GM23338 (cell line): ENCODE measurements around the gene SRSF2. TPM values are rescaled to one million over a fixed set of nuclear protein-coding genes. Genes with fewer than 3 reads are reported as not detected.

Experiments
- ATAC-seq: fragments of 200-7000 bp; cut with Tn5 transposase; 3 replicates; pipeline ENCODE4 v1.9.1; 2020
- DNase-seq: peaks from one replicate; pipeline ENCODE4 v3.0.0-alpha.2; 2015; ENCODE audit warnings: low spot score
- H2AFZ ChIP-seq: fragments of 200-600 bp; sonication (generic); 2 replicates; pipeline ENCODE4 v1.8.0; 2016; ENCODE audit warnings: antibody characterized with exemption, mild to moderate bottlenecking, moderate library complexity
- H3F3A ChIP-seq: fragments of 200-600 bp; sonication (generic); replicated peaks from 2 replicates; pipeline ENCODE4 v1.8.0; 2017; ENCODE audit warnings: antibody characterized with exemption, mixed run types, low read depth
- H3K27ac ChIP-seq: fragments of 200-600 bp; sonication (generic); 2 replicates; pipeline ENCODE4 v1.6.1; 2016; ENCODE audit warnings: low read depth
- H3K27me3 ChIP-seq: fragments of 200-600 bp; sonication (generic); 2 replicates; pipeline ENCODE4 v1.8.0; 2016; ENCODE audit warnings: mild to moderate bottlenecking, mixed run types, moderate library complexity; ENCODE audit not compliant: insufficient read depth
- H3K36me3 ChIP-seq: fragments of 200-600 bp; sonication (generic); 2 replicates; pipeline ENCODE4 v1.8.0; 2016; ENCODE audit warnings: mild to moderate bottlenecking; ENCODE audit not compliant: insufficient read depth
- H3K4me1 ChIP-seq: fragments of 200-600 bp; sonication (generic); 2 replicates; pipeline ENCODE4 v1.8.0; 2016; ENCODE audit warnings: mild to moderate bottlenecking, moderate library complexity; ENCODE audit not compliant: insufficient read depth
- H3K4me2 ChIP-seq: fragments of 200-600 bp; sonication (generic); 2 replicates; pipeline ENCODE4 v1.7.1; 2017; ENCODE audit warnings: mixed run types
- H3K4me3 ChIP-seq: fragments of 200-600 bp; sonication (generic); 2 replicates; pipeline ENCODE4 v1.6.1; 2016; ENCODE audit warnings: mixed run types
- H3K79me2 ChIP-seq: fragments of 200-600 bp; sonication (generic); replicated peaks from 2 replicates; pipeline ENCODE4 v1.8.0; 2017; ENCODE audit warnings: mild to moderate bottlenecking; ENCODE audit not compliant: insufficient read depth
- H3K9me2 ChIP-seq: fragments of 200-600 bp; sonication (generic); 2 replicates; pipeline ENCODE4 v1.8.0; 2017; ENCODE audit not compliant: insufficient read depth
- H4K20me1 ChIP-seq: fragments of 200-600 bp; sonication (generic); replicated peaks from 2 replicates; pipeline ENCODE4 v1.8.0; 2017; ENCODE audit warnings: mild to moderate bottlenecking; ENCODE audit not compliant: insufficient read depth
- H3K27ac Mint-ChIP-seq: 2 replicates; pipeline ENCODE4 v1.8.0; 2020; ENCODE audit warnings: inconsistent platforms, mild to moderate bottlenecking, moderate library complexity, mixed read lengths
- H3K27me3 Mint-ChIP-seq: 3 replicates; pipeline ENCODE4 v1.8.0; 2022; ENCODE audit warnings: low read depth, mild to moderate bottlenecking, moderate library complexity, mixed read lengths, inconsistent platforms; ENCODE audit not compliant: insufficient read depth, poor library complexity
- H3K36me3 Mint-ChIP-seq: 3 replicates; pipeline ENCODE4 v1.8.0; 2021; ENCODE audit warnings: low read depth, mild to moderate bottlenecking, inconsistent platforms, moderate library complexity, mixed read lengths
- H3K4me1 Mint-ChIP-seq: 3 replicates; pipeline ENCODE4 v1.8.0; 2020; ENCODE audit warnings: mild to moderate bottlenecking, inconsistent platforms, mixed read lengths
- H3K4me3 Mint-ChIP-seq: 3 replicates; pipeline ENCODE4 v1.8.0; 2021; ENCODE audit warnings: moderate library complexity, mild to moderate bottlenecking, inconsistent platforms, mixed read lengths
- H3K9me3 Mint-ChIP-seq: 3 replicates; pipeline ENCODE4 v1.8.0; 2020; ENCODE audit warnings: moderate library complexity, mild to moderate bottlenecking, inconsistent platforms, mixed read lengths
- CREB1 ChIP-seq: fragments of 250-450 bp; sonication (Bioruptor Pico); IDR thresholded peaks from 2 replicates; pipeline ENCODE4 v1.5.0; 2020; ENCODE audit warnings: low read depth, mild to moderate bottlenecking, moderate library complexity
- EZH2 ChIP-seq: fragments of 200-600 bp; sonication (generic); IDR thresholded peaks from one replicate; pipeline ENCODE4 v1.8.0; 2017; ENCODE audit warnings: antibody characterized with exemption, mild to moderate bottlenecking, low read depth; ENCODE audit not compliant: unreplicated experiment
- EZH2phosphoT487 ChIP-seq: fragments of 200-600 bp; sonication (generic); IDR thresholded peaks from one replicate; pipeline ENCODE4 v1.8.1; 2018; ENCODE audit warnings: antibody characterized with exemption; ENCODE audit not compliant: unreplicated experiment
- JUNB ChIP-seq: IDR thresholded peaks from one replicate; pipeline ENCODE4 v1.6.1; 2016; ENCODE audit warnings: antibody characterized with exemption; ENCODE audit not compliant: unreplicated experiment
- NANOG ChIP-seq: IDR thresholded peaks from 2 replicates; pipeline ENCODE4 v1.6.1; 2016; ENCODE audit warnings: antibody characterized with exemption, borderline replicate concordance
- POLR2AphosphoS5 ChIP-seq: IDR thresholded peaks from 2 replicates; pipeline ENCODE4 v1.6.1; 2016; ENCODE audit warnings: antibody characterized with exemption, low read depth
- STAT1 ChIP-seq: IDR thresholded peaks from one replicate; pipeline ENCODE4 v1.6.1; 2016; ENCODE audit warnings: antibody characterized with exemption; ENCODE audit not compliant: unreplicated experiment
- ZNF114 ChIP-seq: fragments of 250-450 bp; sonication (Bioruptor Pico); IDR thresholded peaks from 2 replicates; pipeline ENCODE4 v1.5.0; 2020; ENCODE audit warnings: mild to moderate bottlenecking, moderate library complexity
- polyA plus RNA-seq: library from polyadenylated mRNA; unstranded; fragments of >200 nt; fragmentation: Nextera tagmentation; extraction: Ambion mirVana; gene quantifications from 2 replicates; pipeline ENCODE4 v1.2.1, GENCODE V29; 2016
- total RNA-seq: library from RNA; depleted of rRNA; stranded (reverse); fragments of >200 nt; shearing (Covaris generic); gene quantifications from 2 replicates; pipeline ENCODE4 v1.2.3, GENCODE V29; 2014
- TF ChIP-seq, protein P1 (sequence below): fragments of 250-450 bp; sonication (Bioruptor Pico); IDR thresholded peaks from 2 replicates; pipeline ENCODE4 v1.5.0; 2020; ENCODE audit warnings: mild to moderate bottlenecking, moderate library complexity
- TF ChIP-seq, protein P2 (sequence below), 2 experiments: fragments of 200-600 bp in 1 of 2; sonication (generic) in 1 of 2; conservative IDR thresholded peaks; 2 replicates each; pipeline versions ENCODE4 v1.5.1 to v1.6.1; 2016 to 2017; ENCODE audit warnings: antibody characterized with exemption in 2 of 2, low read depth in 2 of 2, mild to moderate bottlenecking in 2 of 2, moderate library complexity in 1 of 2
- TF ChIP-seq, protein P3 (sequence below): IDR thresholded peaks from one replicate; pipeline ENCODE4 v1.6.1; 2018; ENCODE audit warnings: antibody characterized with exemption; ENCODE audit not compliant: unreplicated experiment
- TF ChIP-seq, protein P4 (sequence below): IDR thresholded peaks from 2 replicates; pipeline ENCODE4 v1.6.1; 2016; ENCODE audit warnings: antibody characterized with exemption

The SRSF2 gene
- total and polyA plus RNA-seq, 2 experiments from 2014 or later = 317 to 547 TPM

DNA sequence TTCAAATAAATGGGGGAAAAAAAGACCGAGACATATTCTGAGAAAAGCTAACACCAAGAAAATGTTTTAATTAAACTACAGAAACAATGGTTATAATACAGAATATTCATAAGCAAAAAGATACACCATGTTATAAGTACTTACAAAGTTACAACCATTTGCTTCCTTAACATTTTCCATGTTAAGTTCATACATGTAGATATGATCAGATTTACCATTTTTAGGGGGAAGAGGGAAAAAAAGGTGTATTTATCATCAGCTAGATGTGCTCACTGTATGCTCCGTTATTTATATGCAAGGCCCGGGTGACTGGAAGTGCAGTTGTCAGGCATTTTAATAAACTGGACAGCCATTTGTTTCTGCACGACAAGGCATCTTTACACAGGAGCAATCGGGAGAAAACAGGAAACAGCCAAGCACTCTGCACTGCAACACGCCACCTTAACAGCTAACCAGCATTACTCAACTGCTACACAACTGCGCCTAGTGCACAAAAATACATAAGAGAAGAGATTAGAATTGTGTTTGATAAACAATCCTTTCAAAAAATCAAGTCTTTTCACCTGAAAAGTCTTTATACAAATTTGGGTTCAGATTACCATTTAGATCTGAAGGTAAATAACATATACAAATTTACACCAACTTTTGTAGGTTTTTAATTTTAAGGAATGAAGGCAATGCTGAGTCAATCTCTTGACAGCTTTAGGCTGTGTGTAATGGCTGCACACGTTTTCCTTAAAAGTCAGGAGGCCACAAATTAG is 2.9 kb downstream of the SRSF2 start (continued):
- TF ChIP-seq, protein P1, sequence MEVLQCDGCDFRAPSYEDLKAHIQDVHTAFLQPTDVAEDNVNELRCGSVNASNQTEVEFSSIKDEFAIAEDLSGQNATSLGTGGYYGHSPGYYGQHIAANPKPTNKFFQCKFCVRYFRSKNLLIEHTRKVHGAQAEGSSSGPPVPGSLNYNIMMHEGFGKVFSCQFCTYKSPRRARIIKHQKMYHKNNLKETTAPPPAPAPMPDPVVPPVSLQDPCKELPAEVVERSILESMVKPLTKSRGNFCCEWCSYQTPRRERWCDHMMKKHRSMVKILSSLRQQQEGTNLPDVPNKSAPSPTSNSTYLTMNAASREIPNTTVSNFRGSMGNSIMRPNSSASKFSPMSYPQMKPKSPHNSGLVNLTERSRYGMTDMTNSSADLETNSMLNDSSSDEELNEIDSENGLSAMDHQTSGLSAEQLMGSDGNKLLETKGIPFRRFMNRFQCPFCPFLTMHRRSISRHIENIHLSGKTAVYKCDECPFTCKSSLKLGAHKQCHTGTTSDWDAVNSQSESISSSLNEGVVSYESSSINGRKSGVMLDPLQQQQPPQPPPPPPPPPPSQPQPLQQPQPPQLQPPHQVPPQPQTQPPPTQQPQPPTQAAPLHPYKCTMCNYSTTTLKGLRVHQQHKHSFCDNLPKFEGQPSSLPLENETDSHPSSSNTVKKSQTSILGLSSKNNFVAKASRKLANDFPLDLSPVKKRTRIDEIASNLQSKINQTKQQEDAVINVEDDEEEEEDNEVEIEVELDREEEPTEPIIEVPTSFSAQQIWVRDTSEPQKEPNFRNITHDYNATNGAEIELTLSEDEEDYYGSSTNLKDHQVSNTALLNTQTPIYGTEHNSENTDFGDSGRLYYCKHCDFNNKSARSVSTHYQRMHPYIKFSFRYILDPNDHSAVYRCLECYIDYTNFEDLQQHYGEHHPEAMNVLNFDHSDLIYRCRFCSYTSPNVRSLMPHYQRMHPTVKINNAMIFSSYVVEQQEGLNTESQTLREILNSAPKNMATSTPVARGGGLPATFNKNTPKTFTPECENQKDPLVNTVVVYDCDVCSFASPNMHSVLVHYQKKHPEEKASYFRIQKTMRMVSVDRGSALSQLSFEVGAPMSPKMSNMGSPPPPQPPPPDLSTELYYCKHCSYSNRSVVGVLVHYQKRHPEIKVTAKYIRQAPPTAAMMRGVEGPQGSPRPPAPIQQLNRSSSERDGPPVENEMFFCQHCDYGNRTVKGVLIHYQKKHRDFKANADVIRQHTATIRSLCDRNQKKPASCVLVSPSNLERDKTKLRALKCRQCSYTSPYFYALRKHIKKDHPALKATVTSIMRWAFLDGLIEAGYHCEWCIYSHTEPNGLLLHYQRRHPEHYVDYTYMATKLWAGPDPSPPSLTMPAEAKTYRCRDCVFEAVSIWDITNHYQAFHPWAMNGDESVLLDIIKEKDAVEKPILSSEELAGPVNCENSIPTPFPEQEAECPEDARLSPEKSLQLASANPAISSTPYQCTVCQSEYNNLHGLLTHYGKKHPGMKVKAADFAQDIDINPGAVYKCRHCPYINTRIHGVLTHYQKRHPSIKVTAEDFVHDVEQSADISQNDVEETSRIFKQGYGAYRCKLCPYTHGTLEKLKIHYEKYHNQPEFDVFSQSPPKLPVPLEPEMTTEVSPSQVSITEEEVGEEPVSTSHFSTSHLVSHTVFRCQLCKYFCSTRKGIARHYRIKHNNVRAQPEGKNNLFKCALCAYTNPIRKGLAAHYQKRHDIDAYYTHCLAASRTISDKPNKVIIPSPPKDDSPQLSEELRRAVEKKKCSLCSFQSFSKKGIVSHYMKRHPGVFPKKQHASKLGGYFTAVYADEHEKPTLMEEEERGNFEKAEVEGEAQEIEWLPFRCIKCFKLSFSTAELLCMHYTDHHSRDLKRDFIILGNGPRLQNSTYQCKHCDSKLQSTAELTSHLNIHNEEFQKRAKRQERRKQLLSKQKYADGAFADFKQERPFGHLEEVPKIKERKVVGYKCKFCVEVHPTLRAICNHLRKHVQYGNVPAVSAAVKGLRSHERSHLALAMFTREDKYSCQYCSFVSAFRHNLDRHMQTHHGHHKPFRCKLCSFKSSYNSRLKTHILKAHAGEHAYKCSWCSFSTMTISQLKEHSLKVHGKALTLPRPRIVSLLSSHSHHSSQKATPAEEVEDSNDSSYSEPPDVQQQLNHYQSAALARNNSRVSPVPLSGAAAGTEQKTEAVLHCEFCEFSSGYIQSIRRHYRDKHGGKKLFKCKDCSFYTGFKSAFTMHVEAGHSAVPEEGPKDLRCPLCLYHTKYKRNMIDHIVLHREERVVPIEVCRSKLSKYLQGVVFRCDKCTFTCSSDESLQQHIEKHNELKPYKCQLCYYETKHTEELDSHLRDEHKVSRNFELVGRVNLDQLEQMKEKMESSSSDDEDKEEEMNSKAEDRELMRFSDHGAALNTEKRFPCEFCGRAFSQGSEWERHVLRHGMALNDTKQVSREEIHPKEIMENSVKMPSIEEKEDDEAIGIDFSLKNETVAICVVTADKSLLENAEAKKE (CRISPR knock-in tag) = no peak
- TF ChIP-seq JUNB = no peak
- no peak for TF ChIP-seq CREB1 (CRISPR knock-in tag)

DNA sequence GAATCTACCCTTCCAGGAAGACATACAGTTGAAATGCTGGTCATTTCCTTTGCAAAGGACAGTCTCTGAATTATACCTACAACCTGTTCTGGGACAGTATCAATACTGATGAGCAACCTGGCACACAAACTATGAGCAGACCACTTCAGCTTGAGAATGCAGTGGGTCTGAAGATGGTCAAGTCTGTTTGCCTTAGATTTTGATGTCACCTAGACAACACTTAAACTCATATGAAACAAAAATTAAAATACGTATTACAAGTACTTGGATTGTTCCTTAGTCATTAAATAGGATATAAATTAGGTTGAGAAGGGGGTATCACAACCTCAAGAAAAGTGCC is 3.5 kb downstream of the SRSF2 start:
- Histone ChIP-seq H3K27me3 (no peaks in the 10 kb centered on the region), H3K4me1 (peaks cover 8% of the 10 kb centered on the region; the same call in 1 of the 2 replicates), H3K4me3 (peak overlapping the region; percentile 97), H2AFZ (no peak overlapping the region), H3K27ac (0 out of 2 replicates have a peak overlapping the region, but pooled peaks have one; percentile 1), H4K20me1 (peaks cover 38% of the 10 kb centered on the region), H3F3A (peaks cover 48% of the 10 kb centered on the region), H3K79me2 (peaks cover 63% of the 10 kb centered on the region), H3K4me2 (peak overlapping the region; percentile 99), H3K36me3 (peaks cover 37% of the 10 kb centered on the region), H3K9me2 (no peaks in the 10 kb centered on the region)
- Mint-ChIP-seq H3K9me3 (peaks cover 9% of the 10 kb centered on the region; the same call in 2 of the 3 replicates), H3K4me3 (peak overlapping the region; percentile 99), H3K27me3 (peaks cover 25% of the 10 kb centered on the region), H3K27ac (peak overlapping the region; percentile 83; the same call in 1 of the 2 replicates), H3K36me3 (peaks cover 73% of the 10 kb centered on the region), H3K4me1 (peaks cover 23% of the 10 kb centered on the region)
- ATAC-seq (no peak), DNase-seq (no peak)
- TF ChIP-seq CREB1 (CRISPR knock-in tag) (no peak), EZH2 (no peak), NANOG (no peak), EZH2phosphoT487 (no peak), POLR2AphosphoS5 (no peak), STAT1 (no peak), JUNB (no peak), ZNF114 (CRISPR knock-in tag) (no peak)
- TF ChIP-seq, protein P2, sequence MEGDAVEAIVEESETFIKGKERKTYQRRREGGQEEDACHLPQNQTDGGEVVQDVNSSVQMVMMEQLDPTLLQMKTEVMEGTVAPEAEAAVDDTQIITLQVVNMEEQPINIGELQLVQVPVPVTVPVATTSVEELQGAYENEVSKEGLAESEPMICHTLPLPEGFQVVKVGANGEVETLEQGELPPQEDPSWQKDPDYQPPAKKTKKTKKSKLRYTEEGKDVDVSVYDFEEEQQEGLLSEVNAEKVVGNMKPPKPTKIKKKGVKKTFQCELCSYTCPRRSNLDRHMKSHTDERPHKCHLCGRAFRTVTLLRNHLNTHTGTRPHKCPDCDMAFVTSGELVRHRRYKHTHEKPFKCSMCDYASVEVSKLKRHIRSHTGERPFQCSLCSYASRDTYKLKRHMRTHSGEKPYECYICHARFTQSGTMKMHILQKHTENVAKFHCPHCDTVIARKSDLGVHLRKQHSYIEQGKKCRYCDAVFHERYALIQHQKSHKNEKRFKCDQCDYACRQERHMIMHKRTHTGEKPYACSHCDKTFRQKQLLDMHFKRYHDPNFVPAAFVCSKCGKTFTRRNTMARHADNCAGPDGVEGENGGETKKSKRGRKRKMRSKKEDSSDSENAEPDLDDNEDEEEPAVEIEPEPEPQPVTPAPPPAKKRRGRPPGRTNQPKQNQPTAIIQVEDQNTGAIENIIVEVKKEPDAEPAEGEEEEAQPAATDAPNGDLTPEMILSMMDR (conservative IDR thresholded peaks at IDR 0.05; ENCODE audit: low read depth in 2 of 2) = no peak
- TF ChIP-seq, protein P3, sequence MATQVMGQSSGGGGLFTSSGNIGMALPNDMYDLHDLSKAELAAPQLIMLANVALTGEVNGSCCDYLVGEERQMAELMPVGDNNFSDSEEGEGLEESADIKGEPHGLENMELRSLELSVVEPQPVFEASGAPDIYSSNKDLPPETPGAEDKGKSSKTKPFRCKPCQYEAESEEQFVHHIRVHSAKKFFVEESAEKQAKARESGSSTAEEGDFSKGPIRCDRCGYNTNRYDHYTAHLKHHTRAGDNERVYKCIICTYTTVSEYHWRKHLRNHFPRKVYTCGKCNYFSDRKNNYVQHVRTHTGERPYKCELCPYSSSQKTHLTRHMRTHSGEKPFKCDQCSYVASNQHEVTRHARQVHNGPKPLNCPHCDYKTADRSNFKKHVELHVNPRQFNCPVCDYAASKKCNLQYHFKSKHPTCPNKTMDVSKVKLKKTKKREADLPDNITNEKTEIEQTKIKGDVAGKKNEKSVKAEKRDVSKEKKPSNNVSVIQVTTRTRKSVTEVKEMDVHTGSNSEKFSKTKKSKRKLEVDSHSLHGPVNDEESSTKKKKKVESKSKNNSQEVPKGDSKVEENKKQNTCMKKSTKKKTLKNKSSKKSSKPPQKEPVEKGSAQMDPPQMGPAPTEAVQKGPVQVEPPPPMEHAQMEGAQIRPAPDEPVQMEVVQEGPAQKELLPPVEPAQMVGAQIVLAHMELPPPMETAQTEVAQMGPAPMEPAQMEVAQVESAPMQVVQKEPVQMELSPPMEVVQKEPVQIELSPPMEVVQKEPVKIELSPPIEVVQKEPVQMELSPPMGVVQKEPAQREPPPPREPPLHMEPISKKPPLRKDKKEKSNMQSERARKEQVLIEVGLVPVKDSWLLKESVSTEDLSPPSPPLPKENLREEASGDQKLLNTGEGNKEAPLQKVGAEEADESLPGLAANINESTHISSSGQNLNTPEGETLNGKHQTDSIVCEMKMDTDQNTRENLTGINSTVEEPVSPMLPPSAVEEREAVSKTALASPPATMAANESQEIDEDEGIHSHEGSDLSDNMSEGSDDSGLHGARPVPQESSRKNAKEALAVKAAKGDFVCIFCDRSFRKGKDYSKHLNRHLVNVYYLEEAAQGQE = no peak
- TF ChIP-seq, protein P4, sequence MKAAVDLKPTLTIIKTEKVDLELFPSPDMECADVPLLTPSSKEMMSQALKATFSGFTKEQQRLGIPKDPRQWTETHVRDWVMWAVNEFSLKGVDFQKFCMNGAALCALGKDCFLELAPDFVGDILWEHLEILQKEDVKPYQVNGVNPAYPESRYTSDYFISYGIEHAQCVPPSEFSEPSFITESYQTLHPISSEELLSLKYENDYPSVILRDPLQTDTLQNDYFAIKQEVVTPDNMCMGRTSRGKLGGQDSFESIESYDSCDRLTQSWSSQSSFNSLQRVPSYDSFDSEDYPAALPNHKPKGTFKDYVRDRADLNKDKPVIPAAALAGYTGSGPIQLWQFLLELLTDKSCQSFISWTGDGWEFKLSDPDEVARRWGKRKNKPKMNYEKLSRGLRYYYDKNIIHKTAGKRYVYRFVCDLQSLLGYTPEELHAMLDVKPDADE = no peak
